GM12864 (cell line): ENCODE measurements around the gene ITIH1.

Source experiments
- DNase-seq: peaks from one replicate; pipeline ENCODE4 v3.0.0-alpha.2; 2011; ENCODE audit warnings: low read depth
- H3K4me3 ChIP-seq: 2 replicates; pipeline ENCODE4 v1.5.1; 2011; ENCODE audit warnings: mild to moderate bottlenecking, low read depth, low read length, control low read depth
- CTCF ChIP-seq: IDR thresholded peaks from 2 replicates; pipeline ENCODE4 v1.5.1; 2011; ENCODE audit warnings: low read depth, mild to moderate bottlenecking, moderate library complexity, low read length, control low read depth, inconsistent platforms; ENCODE audit errors: missing control alignments

Gene ITIH1

GRCh38 chr3:52787246-52787645, 9.8 kb downstream of the ITIH1 start:
- no peak for TF ChIP-seq CTCF
- DNase-seq, result no peak
- H3K4me3 ChIP-seq, result no peak overlapping the region

DNA sequence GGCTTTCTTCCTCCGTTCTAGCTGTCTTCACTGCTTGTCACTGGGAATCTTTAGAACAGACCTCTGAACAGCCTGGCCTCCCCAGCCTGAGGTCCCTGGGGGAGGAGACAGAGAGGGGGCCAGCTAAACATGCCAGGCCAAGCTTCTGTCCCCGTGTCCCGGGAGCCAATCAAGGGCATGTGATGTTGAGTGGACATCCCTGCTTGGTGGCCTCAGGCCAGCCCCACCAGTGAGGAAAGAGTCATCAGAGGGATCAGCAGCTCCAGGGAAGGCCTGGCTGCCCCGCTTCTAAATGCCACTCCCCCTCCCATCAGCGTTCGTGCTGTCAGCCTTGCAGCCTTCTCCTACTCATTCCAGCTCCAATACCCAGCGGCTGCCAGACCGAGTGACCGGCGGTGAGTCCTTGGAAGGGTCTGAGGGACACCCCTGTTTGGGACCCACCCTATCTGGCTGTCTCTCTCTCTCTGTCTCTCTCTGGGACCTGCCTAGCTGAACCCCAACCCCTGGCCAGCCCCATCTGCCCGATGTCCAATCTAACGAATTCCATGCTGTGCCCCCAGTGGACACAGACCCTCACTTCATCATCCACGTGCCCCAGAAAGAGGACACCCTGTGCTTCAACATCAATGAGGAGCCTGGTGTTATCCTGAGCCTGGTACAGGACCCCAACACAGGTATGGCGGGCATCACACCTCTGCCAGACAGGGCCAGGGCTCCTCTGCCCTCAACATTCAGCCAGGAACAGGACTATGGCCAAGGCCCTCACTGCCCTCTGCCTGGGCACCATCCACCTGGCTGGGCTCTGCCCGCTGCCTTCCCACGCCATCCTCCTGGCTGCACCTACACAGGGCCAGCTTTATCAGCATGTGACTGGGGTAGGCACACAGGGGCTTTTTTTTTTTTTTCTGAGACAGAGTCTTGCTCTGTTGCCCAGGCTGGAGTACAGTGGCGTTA, 10.6 kb downstream of the ITIH1 start:
- H3K4me3 ChIP-seq, result no peak overlapping the region
- no peak for TF ChIP-seq CTCF
- DNase-seq, result no peak

DNA sequence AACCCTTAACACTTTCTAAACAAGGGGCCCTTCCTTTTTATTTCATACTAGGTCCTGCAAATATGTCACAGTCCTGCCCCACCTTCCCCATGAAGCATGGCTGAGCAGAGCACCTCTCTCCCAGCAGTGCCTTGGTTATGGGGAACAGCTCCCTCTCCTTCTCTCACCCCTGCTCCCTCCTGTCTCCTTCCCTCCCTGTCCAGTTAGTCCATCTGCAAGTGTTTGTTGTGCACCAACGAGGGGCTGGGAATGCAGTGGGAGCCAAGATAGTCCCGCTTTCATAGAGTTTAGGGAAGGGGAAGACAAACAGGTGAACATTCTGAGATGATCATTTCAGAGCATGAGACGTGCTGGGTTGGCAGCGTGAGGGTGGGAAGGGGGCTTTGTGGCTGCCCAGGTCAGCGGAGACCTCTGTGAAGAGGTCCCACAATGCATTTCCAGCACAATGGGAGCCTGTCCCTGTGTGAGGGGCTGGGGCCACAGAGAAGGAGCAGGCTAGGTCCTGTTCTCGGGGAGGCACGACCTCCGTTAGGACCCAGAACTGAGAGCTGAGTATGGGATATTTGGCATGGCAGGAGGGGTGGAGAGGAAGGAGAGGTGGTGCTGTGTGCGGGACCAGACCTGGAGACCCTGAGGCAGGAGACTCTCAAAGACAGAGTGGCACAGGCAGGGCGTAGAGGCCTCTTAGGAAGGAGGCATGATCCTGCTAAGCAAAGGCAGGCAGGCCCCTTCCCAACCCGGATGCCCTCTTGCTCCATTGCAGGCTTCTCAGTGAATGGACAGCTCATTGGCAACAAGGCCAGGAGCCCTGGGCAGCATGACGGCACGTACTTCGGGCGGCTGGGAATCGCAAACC, 11.7 kb downstream of the ITIH1 start:
- no peak for TF ChIP-seq CTCF
- no peak for DNase-seq
- no peak overlapping the region for H3K4me3 ChIP-seq

DNA sequence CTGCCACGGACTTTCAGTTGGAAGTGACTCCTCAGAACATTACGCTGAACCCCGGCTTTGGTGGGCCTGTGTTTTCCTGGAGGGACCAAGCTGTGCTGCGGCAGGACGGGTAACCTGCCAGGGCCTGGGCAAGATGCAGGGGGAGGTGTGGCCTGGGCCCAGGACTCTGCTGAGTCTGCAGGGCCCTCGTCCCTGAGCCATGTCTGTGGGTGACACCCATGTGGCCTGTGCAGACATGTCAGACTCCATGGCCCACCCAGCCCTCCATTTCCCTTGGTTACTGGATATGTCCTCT, 12.3 kb downstream of the ITIH1 start:
- no peak for TF ChIP-seq CTCF
- no peak for DNase-seq
- no peak overlapping the region for H3K4me3 ChIP-seq

GRCh38 chr3:52790337-52790736, 12.9 kb downstream of the ITIH1 start:
- no peak overlapping the region for H3K4me3 ChIP-seq
- DNase-seq, result no peak
- no peak for TF ChIP-seq CTCF

DNA sequence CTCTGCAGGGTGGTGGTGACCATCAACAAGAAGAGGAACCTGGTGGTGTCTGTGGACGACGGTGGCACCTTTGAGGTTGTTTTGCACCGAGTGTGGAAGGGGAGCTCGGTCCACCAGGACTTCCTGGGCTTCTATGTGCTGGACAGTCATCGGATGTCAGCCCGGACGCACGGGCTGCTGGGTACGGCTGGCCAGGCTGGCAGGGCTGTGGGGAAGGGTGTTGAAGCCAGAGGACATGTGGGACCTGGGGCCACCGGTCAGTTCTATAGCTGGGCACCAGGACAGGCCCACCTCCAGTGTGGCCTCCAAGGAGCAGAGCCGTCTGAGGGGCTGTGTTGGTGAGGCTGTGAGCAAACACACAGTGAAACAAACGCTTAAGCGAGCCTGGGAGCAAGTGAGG, 13.3 kb downstream of the ITIH1 start:
- no peak for DNase-seq
- no peak overlapping the region for H3K4me3 ChIP-seq
- no peak for TF ChIP-seq CTCF
